ENCODE data around the gene ZNF514. TPM values are rescaled to one million over a fixed set of nuclear protein-coding genes. Genes with fewer than 3 reads are reported as not detected.

The ZNF514 gene
- 1.3 and 10.1 TPM in 2 replicates for total RNA-seq

DNA sequence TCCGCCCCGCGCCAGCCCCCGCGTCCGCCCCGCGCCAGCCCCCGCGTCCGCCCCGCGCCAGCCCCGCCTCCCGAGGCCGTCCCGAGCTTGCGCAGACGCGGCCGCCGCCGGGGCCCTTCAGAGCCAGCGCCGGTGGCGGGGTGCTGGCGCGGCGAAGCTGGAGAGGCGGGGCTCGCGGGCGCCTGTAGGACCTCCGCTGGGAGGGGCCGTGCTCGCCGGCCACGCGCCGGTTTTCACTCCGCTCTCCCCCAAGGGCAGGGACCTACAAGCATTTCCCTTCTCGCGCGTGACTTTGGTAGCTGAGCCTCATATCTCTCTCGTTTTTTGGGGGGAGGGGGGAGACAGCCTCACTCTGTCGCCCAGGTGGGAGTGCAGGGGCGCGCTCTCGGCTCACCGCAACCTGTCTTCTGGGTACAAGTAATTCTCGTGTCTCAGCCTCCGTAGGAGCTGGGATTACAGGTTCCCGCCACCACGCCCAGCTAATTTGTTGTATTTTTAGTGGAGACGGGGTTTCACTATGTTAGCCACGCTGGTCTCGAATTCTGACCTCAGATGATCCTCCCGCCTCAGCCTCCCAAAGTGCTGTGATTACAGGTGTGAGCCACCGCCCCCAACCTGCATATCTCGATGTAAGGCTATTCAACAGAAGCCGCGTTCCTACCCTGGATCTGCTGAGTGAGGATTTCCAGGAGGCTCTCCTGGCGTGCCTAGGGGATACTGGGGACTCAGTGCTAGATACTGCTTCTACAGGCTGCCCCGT lies at the start of gene ZNF514:
TSS of gene ZNF514 (minus strand) at position 159 of the 760 bp plus-strand sequence. CDS start 6,595 bp downstream, outside the sequence.

DNA sequence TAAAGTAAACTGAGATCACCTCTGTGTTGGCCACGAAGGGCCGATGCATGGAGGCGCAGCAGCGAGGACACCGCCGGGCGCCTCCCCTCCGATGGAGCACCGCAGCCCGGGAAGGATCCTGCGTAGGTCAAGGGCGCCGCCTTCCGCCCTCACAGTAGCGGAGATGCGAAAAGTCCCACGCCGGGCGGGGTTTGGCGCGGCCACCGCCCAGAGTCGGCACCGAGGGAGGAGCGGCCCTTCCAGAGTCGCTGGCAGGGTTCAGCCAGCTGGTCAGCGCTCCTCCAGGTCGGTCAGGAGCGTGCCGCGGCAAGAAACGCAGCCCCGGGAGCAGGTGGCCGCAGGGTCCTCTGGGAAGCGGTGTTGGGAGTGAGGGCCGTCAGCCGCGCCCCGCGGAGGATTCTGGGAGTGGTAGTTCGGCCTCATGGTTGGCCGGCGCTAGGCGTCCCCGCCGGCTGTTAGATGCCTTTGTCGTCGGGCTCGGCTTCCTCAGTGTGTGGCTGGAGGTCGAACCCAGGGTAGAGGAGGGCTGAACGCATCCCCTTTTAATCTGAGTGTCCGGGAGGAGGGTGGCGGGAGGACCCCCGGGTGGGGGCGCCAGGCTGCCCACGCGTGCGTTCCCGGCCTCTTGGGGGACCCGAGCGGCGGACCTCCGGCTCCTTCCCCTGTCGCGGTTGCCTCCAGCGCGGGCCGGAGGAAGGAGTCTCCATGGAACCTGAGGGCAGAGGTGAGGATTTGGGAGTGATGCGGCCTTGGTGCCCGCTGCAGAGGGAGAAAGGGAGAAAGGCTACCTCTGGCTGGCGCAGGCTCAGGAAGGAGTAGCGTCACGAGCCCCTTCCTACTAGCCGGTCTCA lies 47.7 kb upstream of the ZNF514 start, which contains the start of gene ZNF892:
TSS of gene ZNF892 (plus strand) at position 411 of the 851 bp plus-strand sequence. CDS start at position 706, 295 bp downstream.

DNA sequence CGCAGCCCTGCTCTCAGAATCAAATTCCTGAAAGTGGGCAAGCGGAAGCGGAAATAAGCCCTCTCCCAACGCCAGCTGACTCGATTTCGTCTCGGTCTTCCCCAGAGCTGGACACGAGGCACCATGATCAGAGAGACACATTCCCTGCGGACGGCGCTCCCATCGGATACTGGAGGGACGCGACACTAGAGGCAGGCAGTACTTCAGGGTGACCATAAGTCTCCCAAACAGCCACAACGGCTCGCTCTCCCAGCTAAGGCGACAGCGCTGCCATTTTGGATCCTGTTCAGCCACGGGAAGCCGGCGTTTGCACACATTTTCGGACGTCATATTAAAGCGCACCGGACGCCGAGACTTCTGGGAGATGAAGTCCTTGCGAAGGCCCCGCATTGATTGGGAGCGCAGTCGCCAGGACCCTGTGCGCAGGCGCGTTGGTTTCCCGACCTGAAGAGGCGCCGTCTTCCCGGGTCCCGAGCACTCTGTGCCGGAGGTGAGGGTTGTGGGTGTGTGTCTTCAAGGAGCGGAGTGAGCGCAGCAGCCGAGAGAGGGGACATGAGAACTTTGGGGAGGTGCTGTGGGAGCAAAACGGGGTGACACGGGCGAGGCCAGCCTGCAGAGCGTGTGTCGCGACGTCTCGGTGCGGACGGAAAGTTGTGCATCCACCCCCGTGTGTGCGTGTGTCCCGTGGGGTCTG lies 5.9 kb upstream of the ZNF514 start, which contains the start of gene ZNF2:
TSS of gene ZNF2 (plus strand) at position 439 of the 694 bp plus-strand sequence. CDS start 10,418 bp downstream, outside the sequence.

DNA sequence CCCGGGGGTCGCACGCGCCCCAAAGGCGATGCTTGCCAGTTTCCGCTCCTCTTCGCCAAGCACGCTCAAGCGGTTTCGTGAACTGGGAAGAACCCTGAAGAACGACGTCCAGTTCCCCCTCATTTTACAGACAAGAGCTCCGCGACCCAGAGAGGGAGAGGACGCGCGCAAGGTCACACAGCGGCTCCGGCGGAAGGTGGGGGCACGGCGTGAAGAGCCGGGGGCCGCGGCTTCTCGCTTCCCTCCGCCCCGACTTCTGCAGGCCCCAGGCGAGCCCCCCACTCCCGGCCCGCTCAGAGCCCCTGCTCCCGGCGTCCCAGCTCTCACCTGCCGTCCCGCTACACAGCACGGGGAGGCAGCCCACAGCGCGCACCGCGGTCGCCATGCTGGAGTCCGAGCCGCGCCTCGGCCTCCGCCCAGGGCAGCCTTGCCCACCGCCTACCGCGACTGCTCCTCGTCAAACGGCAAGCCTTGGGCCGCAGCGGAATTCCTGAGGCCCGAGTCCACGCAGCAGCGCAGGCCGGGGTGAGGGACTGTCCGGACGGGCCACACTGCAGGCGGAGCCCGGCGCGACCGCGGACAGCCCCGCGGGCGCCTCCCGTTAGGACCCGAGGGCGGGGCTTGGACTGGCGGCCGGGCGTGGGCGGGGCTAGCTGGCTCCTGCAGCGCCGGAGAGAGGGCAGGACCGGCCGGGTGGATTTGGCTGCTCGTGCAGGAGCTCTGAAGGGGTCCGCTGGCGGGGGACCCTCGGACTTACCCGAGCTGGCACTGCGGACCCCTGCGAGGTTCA lies 38.0 kb downstream of the ZNF514 start, which contains the start of gene MRPS5:
TSS of gene MRPS5 (minus strand) at position 402 of the 790 bp plus-strand sequence. CDS start at position 385, 17 bp downstream.

Other genes with a start within 250 kb of the ZNF514 start
- not detected in 2 replicates for gene MAL, start 134.1 kb downstream of the ZNF514 start, total RNA-seq
- gene MRPS5, start 38.0 kb downstream of the ZNF514 start, total RNA-seq: 43.8 and 45.8 TPM in 2 replicates
- gene ZNF2, start 6.0 kb upstream of the ZNF514 start, total RNA-seq: 1.5 and 1.8 TPM in 2 replicates
- 2.5 and 2.6 TPM in 2 replicates for gene ZNF892, start 47.7 kb upstream of the ZNF514 start, total RNA-seq
- gene PROM2, start 114.6 kb upstream of the ZNF514 start, total RNA-seq: under 0.01 TPM in 1 of 2 replicates, not detected in the other
- 0.15 TPM in 1 of 2 replicates, not detected in the other for gene KCNIP3, start 137.5 kb upstream of the ZNF514 start, total RNA-seq
- gene FAHD2A, start 242.9 kb upstream of the ZNF514 start, total RNA-seq: 16.7 and 24.8 TPM in 2 replicates